Activated naive CD4-positive, alpha-beta T cell treated with anti-CD3 and anti-CD28 coated beads, Interleukin-2, amount 50 U/mL, for 24 hours (primary cell): ENCODE results near the gene UQCRC2.
"Not testable (repeated sequence)": the region's sequence is repeated elsewhere in the genome, so short reads cannot be mapped to it uniquely, and the experiment has no call there.

Experiments
- H3K27ac Mint-ChIP-seq: one replicate; pipeline ENCODE4 v1.8.0; 2021; ENCODE audit warnings: mild to moderate bottlenecking, mixed read lengths
- H3K27me3 Mint-ChIP-seq: one replicate; pipeline ENCODE4 v1.8.0; 2021; ENCODE audit warnings: mixed read lengths
- H3K36me3 Mint-ChIP-seq: one replicate; pipeline ENCODE4 v1.8.0; 2021; ENCODE audit warnings: mixed read lengths
- H3K4me1 Mint-ChIP-seq: one replicate; pipeline ENCODE4 v1.8.0; 2021; ENCODE audit warnings: mixed read lengths
- H3K4me3 Mint-ChIP-seq: one replicate; pipeline ENCODE4 v1.8.0; 2021; ENCODE audit warnings: mild to moderate bottlenecking, mixed read lengths
- H3K9me3 Mint-ChIP-seq: one replicate; pipeline ENCODE4 v1.8.0; 2021; ENCODE audit warnings: mixed read lengths

UQCRC2 gene

GRCh38 chr16:22016927-22017326 lies 63.8 kb downstream of the UQCRC2 start:
- Mint-ChIP-seq H3K27ac (peak overlapping the region; percentile 51), H3K9me3 (no peaks in the 10 kb centered on the region), H3K36me3 (no peaks in the 10 kb centered on the region), H3K4me3 (peak overlapping the region; percentile 11), H3K27me3 (no peaks in the 10 kb centered on the region), H3K4me1 (peaks cover 80% of the 10 kb centered on the region)

- H3K27ac Mint-ChIP-seq: no peak overlapping the region
These were observed 65.4 kb downstream of the UQCRC2 start for GRCh38 chr16:22018559-22018958.

GRCh38 chr16:22022151-22022550 lies 69.0 kb downstream of the UQCRC2 start:
- Mint-ChIP-seq H3K36me3 (peaks cover 3% of the 10 kb centered on the region), H3K4me1 (peaks cover 53% of the 10 kb centered on the region), H3K4me3 (no peak overlapping the region), H3K27me3 (no peaks in the 10 kb centered on the region), H3K9me3 (no peaks in the 10 kb centered on the region), H3K27ac (no peak overlapping the region)

More at GRCh38 chr16:22018559-22018958, 65.4 kb downstream of the UQCRC2 start:
- H3K9me3 Mint-ChIP-seq: no peaks in the 10 kb centered on the region
- H3K4me3 Mint-ChIP-seq: no peak overlapping the region
- H3K36me3 Mint-ChIP-seq: peaks cover 2% of the 10 kb centered on the region
- peaks cover 77% of the 10 kb centered on the region for H3K4me1 Mint-ChIP-seq
- no peaks in the 10 kb centered on the region for H3K27me3 Mint-ChIP-seq

GRCh38 chr16:22023505-22023904 lies 70.3 kb downstream of the UQCRC2 start:
- H3K27me3 Mint-ChIP-seq: no peaks in the 10 kb centered on the region
- H3K4me1 Mint-ChIP-seq: peaks cover 53% of the 10 kb centered on the region
- H3K36me3 Mint-ChIP-seq: peaks cover 3% of the 10 kb centered on the region
- H3K27ac Mint-ChIP-seq: no peak overlapping the region
- no peaks in the 10 kb centered on the region for H3K9me3 Mint-ChIP-seq
- H3K4me3 Mint-ChIP-seq: no peak overlapping the region

- H3K4me1 Mint-ChIP-seq: peaks cover 43% of the 10 kb centered on the region
- H3K4me3 Mint-ChIP-seq, H3K9me3 Mint-ChIP-seq, H3K36me3 Mint-ChIP-seq, H3K27ac Mint-ChIP-seq, H3K27me3 Mint-ChIP-seq: not testable (repeated sequence)
These were observed 71.6 kb downstream of the UQCRC2 start for GRCh38 chr16:22024785-22025184.

GRCh38 chr16:22027633-22028032 lies 74.5 kb downstream of the UQCRC2 start:
- H3K27me3 Mint-ChIP-seq: no peaks in the 10 kb centered on the region
- H3K36me3 Mint-ChIP-seq: peaks cover 11% of the 10 kb centered on the region
- no peak overlapping the region for H3K4me3 Mint-ChIP-seq
- peaks cover 36% of the 10 kb centered on the region for H3K4me1 Mint-ChIP-seq
- no peaks in the 10 kb centered on the region for H3K9me3 Mint-ChIP-seq
- H3K27ac Mint-ChIP-seq: no peak overlapping the region

GRCh38 chr16:22029632-22030031 lies 76.5 kb downstream of the UQCRC2 start:
- Mint-ChIP-seq H3K36me3 (peaks cover 9% of the 10 kb centered on the region), H3K4me1 (peaks cover 38% of the 10 kb centered on the region), H3K9me3 (no peaks in the 10 kb centered on the region), H3K27ac (no peak overlapping the region), H3K4me3 (no peak overlapping the region), H3K27me3 (no peaks in the 10 kb centered on the region)

- Mint-ChIP-seq H3K4me1 (peaks cover 41% of the 10 kb centered on the region), H3K27ac (peak overlapping the region; percentile 18), H3K9me3 (no peaks in the 10 kb centered on the region), H3K27me3 (no peaks in the 10 kb centered on the region), H3K36me3 (peaks cover 9% of the 10 kb centered on the region), H3K4me3 (no peak overlapping the region)
These were observed 77.1 kb downstream of the UQCRC2 start for GRCh38 chr16:22030087-22030812.

GRCh38 chr16:22031483-22032083 lies 78.4 kb downstream of the UQCRC2 start:
- Mint-ChIP-seq H3K36me3 (peaks cover 8% of the 10 kb centered on the region), H3K9me3 (no peaks in the 10 kb centered on the region), H3K4me1 (peaks cover 38% of the 10 kb centered on the region), H3K4me3 (no peak overlapping the region), H3K27ac (no peak overlapping the region), H3K27me3 (no peaks in the 10 kb centered on the region)
